ENCODE data around the gene C5AR1. TPM values are rescaled to one million over a fixed set of nuclear protein-coding genes. Genes with fewer than 3 reads are reported as not detected.

C5AR1 gene
- total RNA-seq, 4 donors from 2014 or later = 1.2 to 3.5 (median 1.8) TPM

DNA sequence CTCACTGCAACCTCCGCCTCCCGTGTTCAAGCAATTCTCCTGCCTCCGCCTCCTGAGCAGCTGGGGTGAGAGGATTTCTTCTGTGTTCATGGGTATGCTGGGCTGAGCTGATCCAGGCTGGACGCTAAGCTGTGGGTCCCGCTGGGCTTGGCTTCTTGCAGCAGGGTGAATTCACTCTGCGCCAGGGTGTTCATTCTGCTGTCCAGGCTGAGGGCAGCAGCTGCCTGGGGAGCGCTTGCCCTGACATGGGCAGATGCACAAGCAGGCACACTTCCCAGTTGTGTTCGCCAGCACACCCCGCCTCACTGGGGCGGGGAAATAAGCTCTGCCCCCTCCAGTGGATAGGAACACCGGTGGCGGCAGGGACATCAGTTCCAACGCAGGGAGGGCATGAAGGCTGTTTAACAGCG is 42.3 kb upstream of the C5AR1 start:
- H3K27ac ChIP-seq = no peak overlapping the region

GRCh38 chr19:47268028-47268427 is 41.6 kb upstream of the C5AR1 start:
- Histone ChIP-seq H3K27ac (no peak overlapping the region), H3K36me3 (peaks cover 41 to 53% of the 10 kb centered on the region in 2 donors), H3K27me3 (no peaks in the 10 kb centered on the region), H3K4me1 (peaks cover 0 to 7% of the 10 kb centered on the region in 2 donors), H3K4me3 (replicated peaks in 1 of 3) (no peak overlapping the region), H3K9me3 (no peaks in the 10 kb centered on the region)
- no peak for DNase-seq
- intact Hi-C loops (cut with DNase I) = no loop called here
- WGBS, 2 donors = 89 to 94% methylated on average over 6 of the region's 6 CpGs
- no peak for TF ChIP-seq CTCF (IDR thresholded peaks at IDR 0.05)
- no peak for TF ChIP-seq POLR2A (IDR thresholded peaks at IDR 0.05)

More for the DNA sequence above, 42.3 kb upstream of the C5AR1 start:
- Histone ChIP-seq H3K27me3 (no peaks in the 10 kb centered on the region), H3K36me3 (peaks cover 47 to 56% of the 10 kb centered on the region in 2 donors), H3K9me3 (no peaks in the 10 kb centered on the region), H3K4me3 (replicated peaks in 1 of 3) (no peak overlapping the region), H3K4me1 (peaks cover 0 to under 1% of the 10 kb centered on the region in 2 donors)
- TF ChIP-seq CTCF (IDR thresholded peaks at IDR 0.05) = no peak
- no peak for TF ChIP-seq POLR2A (IDR thresholded peaks at IDR 0.05)
- intact Hi-C loops (cut with DNase I) = no loop called here
- 92 to 93% methylated on average over 14 of the region's 14 CpGs for WGBS, 2 donors
- no peak for DNase-seq

DNA sequence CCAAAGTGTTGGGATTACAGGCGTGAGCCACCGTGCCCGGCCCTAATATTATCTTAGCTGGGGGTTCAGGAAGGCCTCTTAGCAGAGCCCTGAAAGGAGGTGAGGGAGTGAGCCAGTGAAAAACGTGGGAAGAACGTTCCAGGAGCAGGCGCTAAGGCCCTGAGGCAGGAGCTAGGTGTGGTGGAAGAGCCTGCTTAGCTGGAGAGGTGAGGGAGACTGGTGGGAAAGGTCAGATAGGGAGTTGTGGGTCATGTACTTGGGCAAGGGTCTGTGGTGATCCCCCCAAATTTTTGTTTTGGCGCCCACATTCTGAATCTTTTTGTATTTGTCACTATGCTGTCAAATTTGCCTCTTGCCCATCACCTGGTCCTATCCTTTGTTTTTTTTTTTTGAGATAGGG is 40.1 kb upstream of the C5AR1 start:
- H3K4me3 ChIP-seq (replicated peaks in 1 of 3) = no peak overlapping the region
- peaks cover 41 to 46% of the 10 kb centered on the region in 2 donors for H3K36me3 ChIP-seq
- DNase-seq = no peak
- no peak for TF ChIP-seq POLR2A (IDR thresholded peaks at IDR 0.05)
- TF ChIP-seq CTCF (IDR thresholded peaks at IDR 0.05) = no peak
- 95 to 97% methylated on average over 7 of the region's 7 CpGs for WGBS, 2 donors
- H3K27ac ChIP-seq = no peak overlapping the region
- H3K9me3 ChIP-seq = no peaks in the 10 kb centered on the region
- intact Hi-C loops (cut with DNase I) = no loop called here
- no peaks in the 10 kb centered on the region for H3K27me3 ChIP-seq
- H3K4me1 ChIP-seq = peaks cover 0 to 8% of the 10 kb centered on the region in 2 donors

DNA sequence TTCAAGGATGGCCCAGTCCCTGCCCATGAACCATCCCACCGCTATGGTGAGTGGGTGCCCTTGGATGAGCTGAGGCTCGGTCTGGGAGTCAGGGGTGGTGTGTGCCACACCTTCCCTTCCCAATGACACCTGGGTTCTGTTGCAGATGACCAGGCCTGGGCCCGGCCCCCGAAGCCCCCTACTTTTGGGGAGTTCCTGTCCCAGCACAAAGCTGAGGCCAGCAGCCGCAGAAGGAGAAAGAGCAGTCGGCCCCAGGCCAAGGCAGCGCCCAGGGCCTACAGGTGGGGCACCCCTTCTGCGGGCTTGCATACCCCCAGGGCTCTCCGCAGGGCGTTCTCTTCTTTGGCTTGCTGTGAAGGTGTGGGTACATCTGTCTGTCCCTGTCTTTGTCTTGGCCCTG is 39.3 kb upstream of the C5AR1 start:
- H3K27ac ChIP-seq = no peak overlapping the region
- TF ChIP-seq POLR2A (IDR thresholded peaks at IDR 0.05) (no peak), CTCF (IDR thresholded peaks at IDR 0.05) (no peak)
- intact Hi-C loops (cut with DNase I) = no loop called here

DNA sequence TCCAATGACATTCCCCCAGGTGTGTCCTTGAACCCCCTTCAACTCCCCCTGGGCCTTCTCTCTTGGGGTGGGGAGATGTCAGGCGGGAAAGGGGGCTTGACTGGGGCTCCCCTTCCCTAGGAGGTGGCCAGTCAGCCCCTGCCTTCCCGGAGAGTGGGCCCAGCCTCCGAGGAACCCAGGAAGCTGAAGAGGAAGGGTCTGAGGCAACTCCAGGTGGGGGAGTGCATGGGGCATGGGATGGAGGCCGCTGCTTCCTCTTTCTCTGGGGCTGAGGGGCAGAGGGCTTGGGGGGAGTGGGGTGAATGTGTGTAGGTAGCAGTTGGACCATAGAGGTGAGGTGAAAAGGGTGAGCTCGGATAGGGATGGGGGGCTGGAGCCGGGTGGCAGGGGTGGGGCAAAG is 37.7 kb upstream of the C5AR1 start:
- intact Hi-C loops (cut with DNase I) = no loop called here
- no peaks in the 10 kb centered on the region for H3K9me3 ChIP-seq
- TF ChIP-seq CTCF (IDR thresholded peaks at IDR 0.05) = no peak
- TF ChIP-seq POLR2A (IDR thresholded peaks at IDR 0.05) = no peak
- no peak for DNase-seq
- WGBS, 2 donors = 71 to 82% methylated on average over 6 of the region's 6 CpGs
- no peaks in the 10 kb centered on the region for H3K27me3 ChIP-seq
- H3K36me3 ChIP-seq = peaks cover 25 to 29% of the 10 kb centered on the region in 2 donors
- H3K27ac ChIP-seq = no peak overlapping the region
- no peak overlapping the region for H3K4me3 ChIP-seq (replicated peaks in 1 of 3)
- H3K4me1 ChIP-seq = peaks cover 5 to 23% of the 10 kb centered on the region in 2 donors

More for the DNA sequence above, 39.3 kb upstream of the C5AR1 start:
- peaks cover 38% of the 10 kb centered on the region in 2 donors for H3K36me3 ChIP-seq
- 93 to 100% methylated on average over 5 to 10 of the region's 10 CpGs for WGBS, 2 donors
- no peak overlapping the region for H3K4me3 ChIP-seq (replicated peaks in 1 of 3)
- no peak for DNase-seq
- no peaks in the 10 kb centered on the region for H3K27me3 ChIP-seq
- H3K9me3 ChIP-seq = no peaks in the 10 kb centered on the region
- peaks cover 3 to 14% of the 10 kb centered on the region in 2 donors for H3K4me1 ChIP-seq

Data from thyroid gland (tissue), 4 donors.